ENCODE results near the gene DACT2. TPM values are rescaled to one million over a fixed set of nuclear protein-coding genes. Genes with fewer than 3 reads are reported as not detected.

The DACT2 gene
- total and polyA plus RNA-seq, 10 of the 15 experiments (the other 5 are each of a cell fraction or from before 2014, with no cell fraction given) = not detected

DNA sequence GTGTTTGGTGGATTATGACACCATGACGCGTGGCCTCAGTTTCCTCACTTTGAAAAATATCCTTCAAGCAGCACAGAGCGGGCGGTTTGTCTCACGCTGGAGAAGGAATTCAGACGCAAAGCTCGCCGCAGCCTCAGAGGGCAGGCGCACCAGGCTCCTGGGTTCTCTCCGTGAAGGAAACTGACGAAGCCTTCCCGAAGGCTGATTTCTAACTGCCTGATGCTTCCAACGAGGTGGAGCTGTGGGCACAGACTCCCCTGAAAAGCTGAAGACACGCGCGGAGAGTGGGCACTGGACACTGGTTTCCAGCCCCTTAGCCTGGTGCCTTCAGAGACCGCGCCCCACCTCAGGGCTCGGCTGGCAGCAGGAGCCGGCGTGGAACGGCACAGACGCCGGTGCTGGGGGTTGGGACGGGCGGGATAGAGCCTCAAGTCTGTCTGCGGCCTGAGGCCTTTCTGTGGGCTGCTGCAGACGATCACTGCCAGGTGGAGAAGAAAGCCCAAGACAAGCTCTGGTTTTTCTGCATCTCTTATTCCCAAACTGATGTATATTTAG lies 56.1 kb downstream of the DACT2 start:
- Histone ChIP-seq H3K4me2 (ENCODE audit: control insufficient read depth, insufficient read depth) (no peak overlapping the region), H4K20me1 (ENCODE audit: control insufficient read depth, insufficient read depth) (no peaks in the 10 kb centered on the region), H3K4me1 (ENCODE audit: control insufficient read depth, insufficient read depth, low read length) (no peaks in the 10 kb centered on the region), H3K9me3 (replicated peaks; ENCODE audit: control insufficient read depth, insufficient read depth, low read length) (no peaks in the 10 kb centered on the region), H3K27ac (ENCODE audit: control insufficient read depth, insufficient read depth) (no peak overlapping the region), H3K36me3 (ENCODE audit: control insufficient read depth in 2 of 2, insufficient read depth in 2 of 2, low read length in 1 of 2) (no peaks in the 10 kb centered on the region), H3K27me3 (replicated peaks in 1 of 2; ENCODE audit: control insufficient read depth in 2 of 2, insufficient read depth in 2 of 2, low read length in 1 of 2) (no peaks in the 10 kb centered on the region), H3K4me3 (no peak overlapping the region), H3K79me2 (ENCODE audit: control insufficient read depth, insufficient read depth, low read length) (no peaks in the 10 kb centered on the region), H2AFZ (ENCODE audit: control insufficient read depth, low read depth, low read length) (no peak overlapping the region), H3K9ac (ENCODE audit: control insufficient read depth, insufficient read depth, low read length) (no peak overlapping the region)
- BruUV-seq (replicated peaks) = no TSS peak
- intact Hi-C loops (cut with micrococcal nuclease; ENCODE audit: unreplicated experiment) (no loop called here), in situ Hi-C loops (cut with MboI) (no loop called here)
- FAIRE-seq (no peak), DNase-seq (ENCODE audit: low read depth, low spot score) (no peak), ATAC-seq (no peak)
- WGBS (ENCODE audit: insufficient coverage, insufficient replicate concordance, low lambda C conversion rate, missing lambda C conversion rate) = 71% methylated on average over 28 of the region's 28 CpGs
- CTCF ChIA-PET = no interaction called here
- POLR2A ChIA-PET = no interaction called here
- SMC1A ChIA-PET (ENCODE audit: uncharacterized antibody, unreplicated experiment) = no interaction called here
- RAD21 ChIA-PET (ENCODE audit: unreplicated experiment) = no interaction called here
- TF ChIP-seq RAD51 (IDR thresholded peaks at IDR 0.05) = no peak

DNA sequence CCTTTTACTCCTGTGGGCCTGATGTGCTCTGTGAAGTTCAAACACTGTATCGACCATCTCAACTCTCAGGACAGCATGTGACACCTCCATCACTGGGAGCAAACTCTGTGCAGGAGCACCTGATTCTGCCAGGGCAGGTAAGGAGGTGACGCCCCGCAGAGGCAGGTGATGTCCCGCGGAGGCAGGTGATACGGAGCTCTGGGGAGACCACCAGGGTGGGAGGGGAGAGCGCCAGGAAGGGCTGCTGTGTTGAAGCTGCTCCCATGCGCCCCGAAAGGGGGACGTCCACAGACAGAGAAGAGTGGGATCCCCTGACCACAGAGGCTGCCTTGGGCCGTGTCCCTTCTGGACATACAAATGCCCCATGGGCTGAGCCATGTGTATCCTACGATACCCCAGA lies 58.3 kb downstream of the DACT2 start:
- no peaks in the 10 kb centered on the region for H4K20me1 ChIP-seq (ENCODE audit: control insufficient read depth, insufficient read depth)
- no peaks in the 10 kb centered on the region for H3K4me1 ChIP-seq (ENCODE audit: control insufficient read depth, insufficient read depth, low read length)
- TF ChIP-seq ZZZ3 (IDR thresholded peaks at IDR 0.05; ENCODE audit: control insufficient read depth, insufficient read length, low read depth) = no peak
- no peak for TF ChIP-seq GABPA (IDR thresholded peaks at IDR 0.05; ENCODE audit: low read depth)
- no peak for TF ChIP-seq ZNF24 (IDR thresholded peaks at IDR 0.05)
- TF ChIP-seq, protein P1, sequence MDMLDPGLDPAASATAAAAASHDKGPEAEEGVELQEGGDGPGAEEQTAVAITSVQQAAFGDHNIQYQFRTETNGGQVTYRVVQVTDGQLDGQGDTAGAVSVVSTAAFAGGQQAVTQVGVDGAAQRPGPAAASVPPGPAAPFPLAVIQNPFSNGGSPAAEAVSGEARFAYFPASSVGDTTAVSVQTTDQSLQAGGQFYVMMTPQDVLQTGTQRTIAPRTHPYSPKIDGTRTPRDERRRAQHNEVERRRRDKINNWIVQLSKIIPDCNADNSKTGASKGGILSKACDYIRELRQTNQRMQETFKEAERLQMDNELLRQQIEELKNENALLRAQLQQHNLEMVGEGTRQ (IDR thresholded peaks at IDR 0.05; ENCODE audit: borderline replicate concordance, low read depth, low read length) = no peak
- TF ChIP-seq IKZF1 (conservative IDR thresholded peaks at IDR 0.05) = no peak
- no peak for TF ChIP-seq TARDBP (IDR thresholded peaks at IDR 0.05; ENCODE audit: borderline replicate concordance)
- no peak for TF ChIP-seq MXI1 (IDR thresholded peaks at IDR 0.05; ENCODE audit: low read depth, low read length)
- TF ChIP-seq ATF3 (IDR thresholded peaks at IDR 0.05; ENCODE audit: borderline replicate concordance, extremely low read depth, low read depth, low read length) = no peak
- TF ChIP-seq MEF2B (IDR thresholded peaks at IDR 0.05; ENCODE audit: partially characterized antibody, poor library complexity, severe bottlenecking) = no peak
- no peak for TF ChIP-seq RCOR1 (conservative IDR thresholded peaks at IDR 0.05; ENCODE audit: low read depth, low read length)
- no peak for TF ChIP-seq FOS (IDR thresholded peaks at IDR 0.05; ENCODE audit: borderline replicate concordance, extremely low read depth, insufficient read length)
- no peak for TF ChIP-seq EZH2 (IDR thresholded peaks at IDR 0.05; ENCODE audit: borderline replicate concordance, control insufficient read depth, low read depth, low read length)
- no peak for TF ChIP-seq IKZF2 (IDR thresholded peaks at IDR 0.05)
- no peak for TF ChIP-seq NRF1 (conservative IDR thresholded peaks at IDR 0.05; ENCODE audit: low read depth, low read length)
- TF ChIP-seq KDM1A (IDR thresholded peaks at IDR 0.05; ENCODE audit: borderline replicate concordance) = no peak
- no peak for TF ChIP-seq PAX8 (IDR thresholded peaks at IDR 0.05)
- POLR2A ChIA-PET = no interaction called here
- RAD21 ChIA-PET (ENCODE audit: unreplicated experiment) = no interaction called here
- 46% methylated on average over 9 of the region's 12 CpGs for WGBS (ENCODE audit: insufficient coverage, insufficient replicate concordance, low lambda C conversion rate, missing lambda C conversion rate)
- no peaks in the 10 kb centered on the region for H3K9me3 ChIP-seq (replicated peaks; ENCODE audit: control insufficient read depth, insufficient read depth, low read length)
- no TSS peak for BruUV-seq (replicated peaks)
- DNase-seq (ENCODE audit: low read depth, low spot score) (no peak), ATAC-seq (no peak), FAIRE-seq (no peak)
- in situ Hi-C loops (cut with MboI) = no loop called here
- CTCF ChIA-PET = no interaction called here
- no peak overlapping the region for H2AFZ ChIP-seq (ENCODE audit: control insufficient read depth, low read depth, low read length)
- no peaks in the 10 kb centered on the region for H3K27me3 ChIP-seq (replicated peaks in 1 of 2; ENCODE audit: control insufficient read depth in 2 of 2, insufficient read depth in 2 of 2, low read length in 1 of 2)
- intact Hi-C loops (cut with micrococcal nuclease; ENCODE audit: unreplicated experiment) = no loop called here
- no peak overlapping the region for H3K27ac ChIP-seq (ENCODE audit: control insufficient read depth, insufficient read depth)
- SMC1A ChIA-PET (ENCODE audit: uncharacterized antibody, unreplicated experiment) = no interaction called here
- no peak overlapping the region for H3K4me3 ChIP-seq
- no peak overlapping the region for H3K4me2 ChIP-seq (ENCODE audit: control insufficient read depth, insufficient read depth)
- H3K9ac ChIP-seq (ENCODE audit: control insufficient read depth, insufficient read depth, low read length) = no peak overlapping the region
- H3K36me3 ChIP-seq (ENCODE audit: control insufficient read depth in 2 of 2, insufficient read depth in 2 of 2, low read length in 1 of 2) = no peaks in the 10 kb centered on the region
- H3K79me2 ChIP-seq (ENCODE audit: control insufficient read depth, insufficient read depth, low read length) = no peaks in the 10 kb centered on the region
